ENCODE results near the gene HDAC9.
A peak's percentile ranks its signal among the peaks of the same experiment; 100 is the strongest.

Gene HDAC9

DNA sequence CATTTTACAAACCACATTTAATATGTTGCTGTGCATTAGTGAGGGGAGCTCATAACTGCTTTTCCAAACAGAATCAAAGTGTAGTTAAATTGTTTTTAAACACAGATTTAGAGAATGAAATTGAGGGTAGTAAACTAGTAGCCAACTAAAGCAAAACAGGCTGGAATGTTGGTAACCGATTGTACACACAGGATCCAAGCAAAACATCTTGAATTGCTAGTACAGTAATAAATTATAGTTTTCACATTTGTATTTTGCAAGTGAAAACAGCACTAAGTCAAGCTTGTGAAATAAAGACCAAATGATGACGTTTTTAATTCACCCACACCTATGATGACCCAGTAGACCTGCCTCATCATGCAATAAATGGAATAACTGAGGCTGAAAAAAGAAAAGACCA is 198.3 kb downstream of the HDAC9 start:
- TF ChIP-seq ZC3H10 (CRISPR knock-in tag; IDR thresholded peaks at IDR 0.05) (no peak), ZFP3 (CRISPR knock-in tag; IDR thresholded peaks at IDR 0.05) (0 out of 2 replicates have a peak, but pooled peaks have one; percentile 3)
- peak; percentile 5; the same call in 1 of the 3 replicates for ATAC-seq

DNA sequence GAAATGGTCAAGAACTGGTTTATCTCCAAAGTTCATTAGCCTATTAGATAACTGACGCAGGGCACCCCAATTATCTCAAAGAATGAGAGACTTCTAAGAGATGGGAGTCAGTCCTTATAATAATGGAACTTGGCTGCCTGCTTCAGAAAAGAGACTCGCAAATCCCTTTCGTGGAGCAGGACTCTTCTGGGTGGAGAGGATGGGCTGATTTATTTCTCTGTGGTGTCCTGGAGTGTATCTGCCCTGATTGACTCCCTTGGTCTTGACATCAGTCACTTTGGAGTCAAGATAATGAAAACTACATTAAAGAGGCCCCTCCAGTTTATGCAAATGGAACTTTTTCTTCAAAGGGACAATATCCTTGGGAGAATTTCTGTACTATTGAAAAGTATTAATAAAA is 198.9 kb downstream of the HDAC9 start:
- ATAC-seq, result no peak

DNA sequence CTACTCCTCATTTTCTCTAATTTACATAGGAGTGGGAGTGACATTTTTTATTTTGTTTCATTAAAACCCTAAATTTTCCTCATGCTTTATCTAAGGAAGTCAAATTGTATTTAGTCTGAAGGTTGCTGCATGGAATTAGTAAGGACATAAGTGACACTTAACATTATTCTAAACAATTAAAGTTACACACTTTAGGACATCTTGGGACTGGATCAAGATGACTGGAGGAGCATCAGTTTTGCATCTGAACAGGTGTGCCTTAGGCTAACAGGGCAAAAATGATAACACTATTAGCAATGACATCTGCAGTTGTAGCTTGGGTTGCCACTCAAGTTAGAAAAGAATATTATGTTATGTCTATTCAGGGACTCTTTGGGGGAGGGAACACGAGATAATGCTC is 199.4 kb downstream of the HDAC9 start:
- no peak for ATAC-seq
- TF ChIP-seq TSHZ2 (CRISPR knock-in tag; IDR thresholded peaks at IDR 0.05), result no peak
- TF ChIP-seq GLIS3 (CRISPR knock-in tag; IDR thresholded peaks at IDR 0.05), result no peak
- 0 out of 2 replicates have a peak, but pooled peaks have one; percentile 32 for TF ChIP-seq SNAI2 (CRISPR knock-in tag; IDR thresholded peaks at IDR 0.05)
- TF ChIP-seq ZC3H10 (CRISPR knock-in tag; IDR thresholded peaks at IDR 0.05), result no peak
- no peak for TF ChIP-seq ZFP30 (CRISPR knock-in tag; IDR thresholded peaks at IDR 0.05)
- no peak for TF ChIP-seq ESRRG (CRISPR knock-in tag; IDR thresholded peaks at IDR 0.05)
- TF ChIP-seq ZNF8 (CRISPR knock-in tag; IDR thresholded peaks at IDR 0.05), result no peak
- no peak for TF ChIP-seq TOX (CRISPR knock-in tag; IDR thresholded peaks at IDR 0.05; ENCODE audit: borderline replicate concordance)

More for the DNA sequence above, 198.9 kb downstream of the HDAC9 start:
- TF ChIP-seq TCF4 (CRISPR knock-in tag; IDR thresholded peaks at IDR 0.05; ENCODE audit: borderline replicate concordance) (peak; percentile 44; the same call in 1 of the 2 replicates), SNAI2 (CRISPR knock-in tag; IDR thresholded peaks at IDR 0.05) (0 out of 2 replicates have a peak, but pooled peaks have one; percentile 9), ZFP30 (CRISPR knock-in tag; IDR thresholded peaks at IDR 0.05) (no peak), ZFP3 (CRISPR knock-in tag; IDR thresholded peaks at IDR 0.05) (0 out of 2 replicates have a peak, but pooled peaks have one; percentile 24), POU6F1 (CRISPR knock-in tag; IDR thresholded peaks at IDR 0.05; ENCODE audit: borderline replicate concordance, low read depth) (no peak), TSHZ2 (CRISPR knock-in tag; IDR thresholded peaks at IDR 0.05) (0 out of 2 replicates have a peak, but pooled peaks have one; percentile 9), TOX (CRISPR knock-in tag; IDR thresholded peaks at IDR 0.05; ENCODE audit: borderline replicate concordance) (no peak), ZNF565 (CRISPR knock-in tag; conservative IDR thresholded peaks at IDR 0.05; ENCODE audit: low read depth) (no peak), ISL1 (CRISPR knock-in tag; IDR thresholded peaks at IDR 0.05) (peak; percentile 65; the same call in 1 of the 2 replicates), BACH2 (CRISPR knock-in tag; IDR thresholded peaks at IDR 0.05; ENCODE audit: borderline replicate concordance) (no peak)

- ATAC-seq, result peak; percentile 35; the same call in 1 of the 3 replicates
- TF ChIP-seq ZNF565 (CRISPR knock-in tag; conservative IDR thresholded peaks at IDR 0.05; ENCODE audit: low read depth) (peak; percentile 85), CSDC2 (CRISPR knock-in tag; IDR thresholded peaks at IDR 0.05) (no peak), POU6F1 (CRISPR knock-in tag; IDR thresholded peaks at IDR 0.05; ENCODE audit: borderline replicate concordance, low read depth) (peak; percentile 83; the same call in 1 of the 2 replicates), TCF4 (CRISPR knock-in tag; IDR thresholded peaks at IDR 0.05; ENCODE audit: borderline replicate concordance) (peak; percentile 99), OSR1 (CRISPR knock-in tag; IDR thresholded peaks at IDR 0.05) (no peak), ZNF70 (CRISPR knock-in tag; IDR thresholded peaks at IDR 0.05) (peak; percentile 74; the same call in 1 of the 2 replicates), ZC3H10 (CRISPR knock-in tag; IDR thresholded peaks at IDR 0.05) (peak; percentile 3; the same call in 1 of the 2 replicates), GLIS3 (CRISPR knock-in tag; IDR thresholded peaks at IDR 0.05) (peak; percentile 70), RARB (CRISPR knock-in tag; IDR thresholded peaks at IDR 0.05) (peak; percentile 39; the same call in 1 of the 2 replicates), ZNF8 (CRISPR knock-in tag; IDR thresholded peaks at IDR 0.05) (peak; percentile 76), ZFP30 (CRISPR knock-in tag; IDR thresholded peaks at IDR 0.05) (no peak), CSRNP3 (CRISPR knock-in tag; IDR thresholded peaks at IDR 0.05) (peak; percentile 98), SNAI2 (CRISPR knock-in tag; IDR thresholded peaks at IDR 0.05) (peak; percentile 92; the same call in 1 of the 2 replicates), CREB5 (CRISPR knock-in tag; IDR thresholded peaks at IDR 0.05; ENCODE audit: low read depth) (peak; percentile 88), PPARA (CRISPR knock-in tag; IDR thresholded peaks at IDR 0.05; ENCODE audit: borderline replicate concordance) (peak; percentile 78)
Measured at GRCh38 chr7:18698258-18698734, 202.7 kb downstream of the HDAC9 start.

Measured in SK-N-SH treated with all-trans-retinoic acid at 6 μM for 48 hours (cell line).